Thymus (tissue), 11 donors: ENCODE data around the gene CNTNAP3B. TPM values are rescaled to one million over a fixed set of nuclear protein-coding genes. Genes with fewer than 3 reads are reported as not detected.
"Not testable (repeated sequence)": the region's sequence is repeated elsewhere in the genome, so short reads cannot be mapped to it uniquely, and the experiment has no call there.

ENCODE experiments used
- DNase-seq, 9 donors: peaks; one replicate each; pipeline ENCODE4 v3.0.0-alpha.2; 2013; ENCODE audit warnings: low spot score in 9 of 9, low read depth in 6 of 9, missing footprints in 1 of 9
- H3K27ac ChIP-seq, 2 donors: one replicate each; pipeline ENCODE4 v1.5.1; 2013; ENCODE audit warnings: control low read depth in 1 of 2, low read depth in 1 of 2, low read length in 1 of 2, mild to moderate bottlenecking in 1 of 2, moderate library complexity in 1 of 2
- H3K27me3 ChIP-seq, 2 donors: one replicate each; pipeline ENCODE4 v1.5.1; 2013; ENCODE audit warnings: low read length in 1 of 2; ENCODE audit not compliant: control insufficient read depth in 2 of 2, insufficient read depth in 1 of 2
- H3K36me3 ChIP-seq, 2 donors: one replicate each; pipeline ENCODE4 v1.5.1; 2013; ENCODE audit warnings: low read length in 1 of 2, mild to moderate bottlenecking in 1 of 2, moderate library complexity in 1 of 2; ENCODE audit not compliant: control insufficient read depth in 2 of 2, insufficient read depth in 2 of 2
- H3K4me1 ChIP-seq, 2 donors: one replicate each; pipeline ENCODE4 v1.5.1; 2013; ENCODE audit warnings: low read length in 2 of 2; ENCODE audit not compliant: control insufficient read depth in 2 of 2, insufficient read depth in 2 of 2
- H3K4me3 ChIP-seq, 2 donors: one replicate each; pipeline ENCODE4 v1.5.1; 2013; ENCODE audit warnings: low read length in 2 of 2, control low read depth in 1 of 2, mild to moderate bottlenecking in 1 of 2
- H3K9me3 ChIP-seq, 2 donors: one replicate each; pipeline ENCODE4 v1.5.1; 2013; ENCODE audit warnings: low read length in 1 of 2, mild to moderate bottlenecking in 1 of 2; ENCODE audit not compliant: control insufficient read depth in 2 of 2, insufficient read depth in 1 of 2
- WGBS: extraction: QIAGEN DNeasy Blood & Tissue Kit; methylation state at CpG from one replicate; pipeline ENCODE4 v1.1.7; 2013; 5-methylcytosine and 5-hydroxymethylcytosine counted together
- polyA plus RNA-seq: library from polyadenylated mRNA; stranded (reverse); fragments of 200-250 nt; gene quantifications from one replicate; pipeline ENCODE4 v1.2.3, GENCODE V29; 2013
- total RNA-seq: library from RNA; stranded (reverse); fragments of 120-200 nt; gene quantifications from one replicate; pipeline ENCODE4 v1.2.4, GENCODE V29; 2013
- donor health status: healthy.

Gene CNTNAP3B
- total and polyA plus RNA-seq, 2 donors = 3.3 to 12.4 TPM

DNA sequence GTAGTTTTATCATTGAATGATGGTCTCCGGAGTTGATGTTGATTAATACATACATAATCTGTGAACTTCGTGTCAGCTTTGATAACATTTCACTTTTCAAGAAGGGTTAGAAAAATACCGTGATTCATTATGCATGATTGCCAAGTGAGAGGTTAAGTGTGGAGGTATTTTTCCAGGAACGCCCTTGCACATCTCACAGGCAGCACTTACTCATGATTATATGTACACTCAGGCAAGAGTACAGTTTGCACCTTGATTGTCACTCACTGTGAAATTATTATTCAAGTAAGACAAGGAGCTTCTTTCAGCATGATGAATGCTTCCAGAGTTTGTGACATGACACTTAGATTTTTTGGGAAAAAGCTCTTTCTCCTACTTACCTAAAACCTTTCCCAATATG, 223.7 kb downstream of the CNTNAP3B start:
- no CpG with 5 or more reads among the region's 4 CpGs for WGBS
- not testable (repeated sequence) for H3K9me3 ChIP-seq, H3K36me3 ChIP-seq, H3K27me3 ChIP-seq, H3K4me3 ChIP-seq, H3K27ac ChIP-seq, H3K4me1 ChIP-seq, DNase-seq

DNA sequence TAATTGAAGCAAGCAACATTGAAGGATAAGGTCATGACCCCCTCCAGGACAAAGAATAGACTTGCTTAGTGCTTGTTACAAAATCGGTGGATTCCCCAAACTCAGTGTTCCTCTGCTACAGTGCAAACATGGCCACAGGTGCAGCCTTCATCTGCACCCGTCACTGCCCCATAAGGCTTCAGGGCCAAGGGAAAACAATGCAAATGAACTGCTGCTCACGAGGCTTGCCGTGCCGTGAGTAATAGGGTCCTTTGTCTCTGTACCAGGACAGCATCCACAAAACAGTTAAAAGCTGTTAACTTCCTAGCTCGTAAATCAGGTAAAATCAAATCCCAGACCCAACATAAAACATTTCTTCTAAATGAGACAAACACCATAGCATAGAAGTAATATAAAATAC, 226.5 kb downstream of the CNTNAP3B start:
- H3K4me1 ChIP-seq, H3K27me3 ChIP-seq, H3K9me3 ChIP-seq, H3K27ac ChIP-seq, H3K36me3 ChIP-seq, DNase-seq, H3K4me3 ChIP-seq: not testable (repeated sequence)
- WGBS = no CpG with 5 or more reads among the region's 6 CpGs

DNA sequence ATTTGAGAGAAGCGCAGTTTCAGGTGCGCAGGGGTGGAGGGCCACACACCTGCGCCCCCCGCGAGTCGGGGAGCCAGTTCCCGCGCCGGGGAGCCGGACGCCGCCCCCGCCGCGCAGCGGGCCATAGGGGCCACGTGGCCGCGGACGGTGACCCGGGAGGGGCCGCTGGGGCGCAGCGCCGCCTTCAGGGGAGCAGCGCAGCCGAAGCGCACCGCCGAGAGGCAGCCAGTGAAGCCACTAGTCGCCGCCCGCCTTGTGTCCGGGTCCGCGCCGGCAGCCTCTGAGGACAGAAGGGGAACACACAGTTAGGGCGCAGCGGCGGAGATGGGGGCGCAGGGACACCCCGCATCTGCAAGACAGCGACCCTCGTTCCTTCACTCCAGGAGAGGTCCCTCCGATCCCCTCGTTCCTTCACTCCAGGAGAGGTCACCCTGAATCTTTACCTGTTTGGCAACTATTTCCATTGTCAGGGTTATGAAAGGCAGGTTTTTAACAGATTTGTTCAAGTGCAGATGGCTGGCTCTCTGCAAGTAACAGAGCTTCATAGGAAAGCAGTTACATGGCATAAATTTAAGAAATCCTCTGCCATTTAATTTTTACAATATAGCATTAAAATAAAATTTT, 230.4 kb downstream of the CNTNAP3B start:
- no CpG with 5 or more reads among the region's 46 CpGs for WGBS
- DNase-seq, H3K4me1 ChIP-seq, H3K4me3 ChIP-seq, H3K36me3 ChIP-seq, H3K27ac ChIP-seq, H3K27me3 ChIP-seq, H3K9me3 ChIP-seq: not testable (repeated sequence)

GRCh38 chr9:41874557-41874956, 254.7 kb downstream of the CNTNAP3B start:
- H3K27me3 ChIP-seq, H3K9me3 ChIP-seq, H3K36me3 ChIP-seq, H3K27ac ChIP-seq, H3K4me3 ChIP-seq, H3K4me1 ChIP-seq, DNase-seq: not testable (repeated sequence)
- no CpG with 5 or more reads among the region's 5 CpGs for WGBS

GRCh38 chr9:41855422-41855821, 273.8 kb downstream of the CNTNAP3B start:
- H3K36me3 ChIP-seq, DNase-seq, H3K4me1 ChIP-seq, H3K27ac ChIP-seq, H3K27me3 ChIP-seq, H3K9me3 ChIP-seq, H3K4me3 ChIP-seq: not testable (repeated sequence)
- WGBS = no CpG with 5 or more reads among the region's 2 CpGs

DNA sequence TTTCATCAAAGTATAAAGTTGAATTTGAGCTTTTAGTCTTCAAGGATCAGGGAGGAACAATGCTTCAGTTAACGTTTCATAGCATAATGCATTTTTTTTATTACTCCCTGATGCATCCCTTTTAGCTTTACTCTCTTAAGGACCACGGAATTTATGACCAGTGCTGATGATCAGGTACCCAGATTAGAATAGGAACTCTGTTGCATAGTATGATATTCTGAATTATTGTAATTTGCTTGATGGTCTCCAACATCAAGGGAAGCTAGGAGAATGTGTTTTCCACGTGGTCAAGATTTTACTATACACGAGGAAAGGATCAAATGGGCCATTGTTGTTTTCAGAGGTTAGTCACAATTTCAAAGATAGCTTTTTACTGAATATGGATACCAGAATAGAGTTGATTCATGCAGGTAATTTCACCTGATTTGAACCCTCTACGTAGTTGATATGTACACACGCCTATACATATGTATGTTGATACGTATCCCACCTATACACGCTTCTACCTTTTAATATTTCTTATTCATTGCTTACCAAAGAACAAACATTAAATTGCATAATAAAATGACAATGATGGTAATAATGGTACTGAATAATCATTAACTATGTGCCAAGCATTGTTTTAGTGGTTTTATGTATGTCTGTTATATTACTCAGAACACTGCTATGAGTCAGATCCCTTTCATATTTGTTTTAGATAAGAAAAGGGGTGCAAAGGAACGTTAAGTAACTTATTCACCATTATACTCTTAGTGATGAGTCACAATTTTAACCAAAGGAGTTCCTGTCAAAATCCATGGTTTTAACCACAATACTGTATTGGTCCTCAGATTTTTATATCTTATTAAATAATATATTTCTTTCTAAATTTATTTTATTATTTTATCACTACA, 277.1 kb downstream of the CNTNAP3B start:
- H3K36me3 ChIP-seq, H3K27ac ChIP-seq, H3K9me3 ChIP-seq, H3K27me3 ChIP-seq, H3K4me1 ChIP-seq, DNase-seq, H3K4me3 ChIP-seq: not testable (repeated sequence)
- WGBS = no CpG with 5 or more reads among the region's 9 CpGs

DNA sequence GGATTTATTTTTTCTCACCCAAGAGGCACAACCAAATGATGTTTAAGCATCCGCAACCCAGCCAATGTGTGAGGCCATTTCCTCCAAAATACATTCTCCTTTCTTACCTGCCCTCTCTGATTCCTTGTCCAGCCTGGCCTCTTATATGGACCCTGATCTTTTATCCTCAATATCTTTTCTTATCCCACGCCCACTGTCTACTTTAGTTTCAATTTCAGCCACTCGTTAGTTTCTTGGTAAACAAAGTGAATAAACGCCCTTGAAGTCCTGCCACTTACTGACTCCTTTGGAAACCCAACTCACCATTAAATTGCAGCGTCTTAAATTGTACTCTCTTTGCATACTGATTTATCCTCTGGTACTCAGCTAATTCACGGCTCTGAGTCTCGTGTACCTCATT, 281.4 kb downstream of the CNTNAP3B start:
- no CpG with 5 or more reads among the region's 7 CpGs for WGBS
- H3K9me3 ChIP-seq, H3K27ac ChIP-seq: not testable (repeated sequence)

More for the DNA sequence above, 281.4 kb downstream of the CNTNAP3B start:
- not testable (repeated sequence) for H3K36me3 ChIP-seq, H3K27me3 ChIP-seq, DNase-seq, H3K4me3 ChIP-seq, H3K4me1 ChIP-seq

Other genes with a start within 250 kb of the CNTNAP3B start
- gene SPATA31A6, start 54.2 kb upstream of the CNTNAP3B start, total RNA-seq = not detected
- 0.05 TPM for gene SPATA31A6, start 54.2 kb upstream of the CNTNAP3B start, polyA plus RNA-seq